PC-3 (cell line): Measurements from ENCODE around the gene CRYBG3. TPM values are rescaled to one million over a fixed set of nuclear protein-coding genes. Genes with fewer than 3 reads are reported as not detected.

Experiments
- ATAC-seq: fragments of 200-7000 bp; cut with Tn5 transposase; 2 replicates; pipeline ENCODE4 v1.9.1; 2020; ENCODE audit warnings: mild to moderate bottlenecking, moderate library complexity
- BruUV-seq: library from RNA; stranded (reverse); fragments of 400-500 nt; replicated peaks from 2 replicates; lab custom pipeline; 2021; lab: Mats Ljungman, UMichigan
- CTCF ChIA-PET: fragments of 300-600 bp; sonication (Branson Sonifier 250); formaldehyde crosslinking; loops from one replicate; lab custom pipeline; 2022; ENCODE audit warnings: antibody characterized with exemption; lab: Charles Lee
- POLR2A ChIA-PET: fragments of 300-600 bp; sonication (Branson Sonifier 250); formaldehyde crosslinking; loops from one replicate; lab custom pipeline; 2022; ENCODE audit warnings: antibody characterized with exemption; ENCODE audit not compliant: unreplicated experiment; lab: Charles Lee
- DNase-seq: peaks from one replicate; pipeline ENCODE4 v3.0.0-alpha.2; 2015
- H2AFZ ChIP-seq: fragments of 300-600 bp; sonication (generic); 2 replicates; pipeline ENCODE4 v1.6.0; 2016; ENCODE audit warnings: antibody characterized with exemption, low read length
- H3F3A ChIP-seq: fragments of 300-600 bp; sonication (generic); one replicate; pipeline ENCODE4 v1.6.0; 2017; ENCODE audit warnings: antibody characterized with exemption, low read length, control low read depth, mild to moderate bottlenecking; ENCODE audit not compliant: unreplicated experiment
- H3K27ac ChIP-seq: fragments of 300-600 bp; sonication (generic); 2 replicates; pipeline ENCODE4 v1.5.1; 2016; ENCODE audit warnings: mild to moderate bottlenecking, low read length
- H3K27me3 ChIP-seq: fragments of 300-600 bp; sonication (generic); 2 replicates; pipeline ENCODE4 v1.6.1; 2016; ENCODE audit warnings: low read length, mixed read lengths
- H3K36me3 ChIP-seq: fragments of 300-600 bp; sonication (generic); 2 replicates; pipeline ENCODE4 v1.6.1; 2016; ENCODE audit warnings: low read depth, mixed run types, low read length, mixed read lengths
- H3K4me1 ChIP-seq: fragments of 300-600 bp; sonication (generic); 2 replicates; pipeline ENCODE4 v1.5.1; 2016; ENCODE audit warnings: low read length; ENCODE audit not compliant: insufficient read depth
- H3K4me2 ChIP-seq: fragments of 300-600 bp; sonication (generic); 2 replicates; pipeline ENCODE4 v1.6.0; 2016; ENCODE audit warnings: low read length
- H3K4me3 ChIP-seq: fragments of 300-600 bp; sonication (generic); 2 replicates; pipeline ENCODE4 v1.5.1; 2016; ENCODE audit warnings: mild to moderate bottlenecking, low read length, mixed read lengths
- H3K79me2 ChIP-seq: fragments of 300-600 bp; sonication (generic); 2 replicates; pipeline ENCODE4 v1.6.1; 2017; ENCODE audit warnings: low read length, mixed read lengths
- H3K9ac ChIP-seq: fragments of 300-600 bp; sonication (generic); 2 replicates; pipeline ENCODE4 v1.6.0; 2016; ENCODE audit warnings: mild to moderate bottlenecking, low read length
- H3K9me2 ChIP-seq: fragments of 300-600 bp; sonication (generic); replicated peaks from 2 replicates; pipeline ENCODE4 v1.6.1; 2016; ENCODE audit warnings: mixed run types, low read length, mixed read lengths
- H3K9me3 ChIP-seq: fragments of 300-600 bp; sonication (generic); 2 replicates; pipeline ENCODE4 v1.6.1; 2016; ENCODE audit warnings: low read length, mixed read lengths
- H4K20me1 ChIP-seq: fragments of 300-600 bp; sonication (generic); 2 replicates; pipeline ENCODE4 v1.6.1; 2016; ENCODE audit warnings: low read length, mixed read lengths
- CTCF ChIP-seq: fragments of 300-600 bp; sonication (generic); conservative IDR thresholded peaks from 2 replicates; pipeline ENCODE4 v1.5.1; 2017; ENCODE audit warnings: antibody characterized with exemption, low read depth, mild to moderate bottlenecking, low read length
- EZH2 ChIP-seq: fragments of 300-600 bp; sonication (generic); IDR thresholded peaks from one replicate; pipeline ENCODE4 v1.6.1; 2017; ENCODE audit warnings: antibody characterized with exemption, mild to moderate bottlenecking, low read length; ENCODE audit not compliant: unreplicated experiment
- EZH2phosphoT487 ChIP-seq: fragments of 300-600 bp; sonication (generic); IDR thresholded peaks from 2 replicates; pipeline ENCODE4 v1.6.1; 2018; ENCODE audit warnings: mild to moderate bottlenecking, antibody characterized with exemption, low read length, borderline replicate concordance
- intact Hi-C: fragments of 100-400 bp; cut with micrococcal nuclease; formaldehyde crosslinking; loops from 2 replicates; pipeline ENCODE4 v1.9.0; 2023
- total RNA-seq: library from RNA; depleted of rRNA; stranded (reverse); fragments of >200 nt; gene quantifications from 2 replicates; pipeline ENCODE4 v1.2.3, GENCODE V29; 2014

The CRYBG3 gene
- total RNA-seq, 1 experiment from 2014 or later, result 11.4 TPM

- Histone ChIP-seq H2AFZ (no peak overlapping the region), H3K27ac (no peak overlapping the region), H3F3A (no peaks in the 10 kb centered on the region), H3K4me2 (no peak overlapping the region), H3K79me2 (no peaks in the 10 kb centered on the region), H3K36me3 (peaks cover 9% of the 10 kb centered on the region), H4K20me1 (no peaks in the 10 kb centered on the region), H3K9ac (no peak overlapping the region), H3K4me1 (peaks cover 13% of the 10 kb centered on the region), H3K9me2 (no peaks in the 10 kb centered on the region), H3K27me3 (no peaks in the 10 kb centered on the region), H3K9me3 (no peaks in the 10 kb centered on the region), H3K4me3 (no peak overlapping the region)
- intact Hi-C loops, result no loop called here
- BruUV-seq, result no TSS peak
- DNase-seq, result no peak
- TF ChIP-seq EZH2 (no peak), CTCF (no peak), EZH2phosphoT487 (no peak)
- CTCF ChIA-PET, result no interaction called here
- ATAC-seq, result no peak
- POLR2A ChIA-PET, result no interaction called here
Observed at GRCh38 chr3:97916576-97916975, 94.8 kb downstream of the CRYBG3 start.

GRCh38 chr3:97917813-97918536 lies 96.2 kb downstream of the CRYBG3 start:
- H3F3A ChIP-seq, result no peaks in the 10 kb centered on the region
- ChIA-PET POLR2A (no interaction called here), CTCF (no interaction called here)
- no peak overlapping the region for H3K27ac ChIP-seq
- TF ChIP-seq EZH2phosphoT487 (no peak), EZH2 (no peak), CTCF (no peak)
- no peak for DNase-seq
- peaks cover 9% of the 10 kb centered on the region for H3K36me3 ChIP-seq
- no peak for ATAC-seq
- H3K4me3 ChIP-seq, result no peak overlapping the region
- no peaks in the 10 kb centered on the region for H3K9me3 ChIP-seq
- H3K27me3 ChIP-seq, result no peaks in the 10 kb centered on the region
- H3K4me2 ChIP-seq, result no peak overlapping the region
- no peaks in the 10 kb centered on the region for H4K20me1 ChIP-seq
- no peak overlapping the region for H3K9ac ChIP-seq
- no peaks in the 10 kb centered on the region for H3K9me2 ChIP-seq
- H3K4me1 ChIP-seq, result peaks cover 13% of the 10 kb centered on the region
- H3K79me2 ChIP-seq, result no peaks in the 10 kb centered on the region
- intact Hi-C loops, result no loop called here
- no peak overlapping the region for H2AFZ ChIP-seq
- BruUV-seq, result no TSS peak

GRCh38 chr3:97927704-97928103 lies 105.9 kb downstream of the CRYBG3 start:
- Histone ChIP-seq H3K4me2 (no peak overlapping the region), H3K9ac (no peak overlapping the region), H4K20me1 (no peaks in the 10 kb centered on the region), H3F3A (no peaks in the 10 kb centered on the region), H3K36me3 (no peaks in the 10 kb centered on the region), H3K9me3 (no peaks in the 10 kb centered on the region), H3K4me1 (no peaks in the 10 kb centered on the region), H3K27me3 (no peaks in the 10 kb centered on the region), H2AFZ (no peak overlapping the region), H3K79me2 (no peaks in the 10 kb centered on the region), H3K27ac (no peak overlapping the region), H3K4me3 (no peak overlapping the region), H3K9me2 (no peaks in the 10 kb centered on the region)
- no TSS peak for BruUV-seq
- CTCF ChIA-PET, result no interaction called here
- intact Hi-C loops, result no loop called here
- TF ChIP-seq EZH2 (no peak), EZH2phosphoT487 (no peak), CTCF (no peak)
- peak; percentile 65 for ATAC-seq
- peak; percentile 32 for DNase-seq
- POLR2A ChIA-PET, result interaction anchor here (0.5 kb wide), 1 partner anchor 115 kb away, joined by 10 read pairs; no protein-coding TSS in a partner anchor
